ENCODE data around the gene SCYGR1.

DNA sequence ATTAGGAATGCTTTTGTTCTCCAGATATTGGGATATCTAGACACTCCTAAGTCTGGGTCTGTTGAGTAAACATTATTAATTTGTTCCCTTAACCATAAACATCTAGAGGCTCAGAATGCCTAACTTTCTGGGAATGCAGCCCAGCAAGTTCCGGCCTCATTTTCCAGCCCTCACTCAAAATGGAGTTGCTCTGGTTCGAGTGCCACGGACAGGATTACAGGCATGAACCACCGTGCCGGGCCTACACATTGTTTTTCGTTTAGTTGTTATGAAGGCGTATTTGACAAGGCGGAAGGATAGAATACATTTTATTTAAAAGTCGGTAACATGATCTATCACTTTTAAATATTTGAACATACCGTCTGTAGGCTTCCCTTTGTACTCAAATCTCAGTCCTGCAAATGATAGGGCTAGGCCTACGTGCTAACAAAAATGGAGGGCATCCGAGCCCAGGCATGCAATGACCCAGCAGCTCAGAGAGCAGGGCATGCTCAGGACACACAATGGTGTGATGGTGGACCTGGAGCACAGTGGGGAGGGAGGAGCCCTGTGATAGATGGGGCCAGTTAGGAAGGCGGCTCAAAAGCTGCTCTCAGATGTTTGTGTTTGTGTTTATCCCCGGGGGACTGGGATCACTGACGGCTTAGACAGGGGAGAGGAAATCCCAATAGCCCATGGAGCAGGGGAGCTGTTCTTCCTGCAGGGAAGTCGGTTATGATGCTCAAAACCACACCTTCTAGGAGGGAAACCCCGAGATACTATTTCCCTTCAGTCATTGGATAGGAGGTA lies 2.9 kb upstream of the SCYGR1 start:
- TF ChIP-seq, protein P1, sequence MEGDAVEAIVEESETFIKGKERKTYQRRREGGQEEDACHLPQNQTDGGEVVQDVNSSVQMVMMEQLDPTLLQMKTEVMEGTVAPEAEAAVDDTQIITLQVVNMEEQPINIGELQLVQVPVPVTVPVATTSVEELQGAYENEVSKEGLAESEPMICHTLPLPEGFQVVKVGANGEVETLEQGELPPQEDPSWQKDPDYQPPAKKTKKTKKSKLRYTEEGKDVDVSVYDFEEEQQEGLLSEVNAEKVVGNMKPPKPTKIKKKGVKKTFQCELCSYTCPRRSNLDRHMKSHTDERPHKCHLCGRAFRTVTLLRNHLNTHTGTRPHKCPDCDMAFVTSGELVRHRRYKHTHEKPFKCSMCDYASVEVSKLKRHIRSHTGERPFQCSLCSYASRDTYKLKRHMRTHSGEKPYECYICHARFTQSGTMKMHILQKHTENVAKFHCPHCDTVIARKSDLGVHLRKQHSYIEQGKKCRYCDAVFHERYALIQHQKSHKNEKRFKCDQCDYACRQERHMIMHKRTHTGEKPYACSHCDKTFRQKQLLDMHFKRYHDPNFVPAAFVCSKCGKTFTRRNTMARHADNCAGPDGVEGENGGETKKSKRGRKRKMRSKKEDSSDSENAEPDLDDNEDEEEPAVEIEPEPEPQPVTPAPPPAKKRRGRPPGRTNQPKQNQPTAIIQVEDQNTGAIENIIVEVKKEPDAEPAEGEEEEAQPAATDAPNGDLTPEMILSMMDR (conservative IDR thresholded peaks at IDR 0.05; ENCODE audit: low read depth, low read length): no peak
- TF ChIP-seq EZH2 (IDR thresholded peaks at IDR 0.05; ENCODE audit: low read length, unreplicated experiment): no peak

Data from PC-3 (cell line).